Calu3 (cell line): ENCODE measurements around the gene PTPN1. TPM values are rescaled to one million over a fixed set of nuclear protein-coding genes. Genes with fewer than 3 reads are reported as not detected.

Source experiments
- BruUV-seq: library from RNA; stranded (reverse); fragments of 400-500 nt; replicated peaks from 2 replicates; lab custom pipeline; 2021; lab: Mats Ljungman, UMichigan
- CTCF ChIA-PET: fragments of 300-600 bp; sonication (Branson Sonifier 250); formaldehyde crosslinking; loops from one replicate; lab custom pipeline; 2022; ENCODE audit warnings: antibody characterized with exemption; lab: Charles Lee
- DNase-seq: peaks from one replicate; pipeline ENCODE4 v3.0.0; 2022
- H3K27ac Mint-ChIP-seq: one replicate; pipeline ENCODE4 v1.8.0; 2022; ENCODE audit warnings: mixed read lengths; ENCODE audit not compliant: unreplicated experiment
- H3K27me3 Mint-ChIP-seq: one replicate; pipeline ENCODE4 v1.8.0; 2022; ENCODE audit warnings: mixed read lengths; ENCODE audit not compliant: unreplicated experiment
- H3K36me3 Mint-ChIP-seq: one replicate; pipeline ENCODE4 v1.8.0; 2022; ENCODE audit warnings: mild to moderate bottlenecking, moderate library complexity, mixed read lengths; ENCODE audit not compliant: insufficient read depth, unreplicated experiment
- H3K4me1 Mint-ChIP-seq: one replicate; pipeline ENCODE4 v1.8.0; 2022; ENCODE audit warnings: mild to moderate bottlenecking, low read depth, mixed read lengths; ENCODE audit not compliant: unreplicated experiment
- H3K4me3 Mint-ChIP-seq: one replicate; pipeline ENCODE4 v1.8.0; 2022; ENCODE audit warnings: mild to moderate bottlenecking, low read depth, moderate library complexity, mixed read lengths; ENCODE audit not compliant: unreplicated experiment
- H3K9me3 Mint-ChIP-seq: one replicate; pipeline ENCODE4 v1.8.0; 2022; ENCODE audit warnings: low read depth, mixed read lengths; ENCODE audit not compliant: unreplicated experiment
- CTCF ChIP-seq: fragments of 200-600 bp; IDR thresholded peaks from one replicate; pipeline ENCODE4 v1.8.0; 2022; ENCODE audit warnings: antibody characterized with exemption; ENCODE audit not compliant: unreplicated experiment
- intact Hi-C: fragments of 100-400 bp; cut with micrococcal nuclease; formaldehyde crosslinking; loops from one replicate; pipeline ENCODE4 v1.10.0; 2022; ENCODE audit not compliant: unreplicated experiment
- total RNA-seq: library from RNA; stranded (reverse); gene quantifications from 2 replicates; pipeline ENCODE4 v1.2.3, GENCODE V29; 2022

PTPN1 gene
- total RNA-seq, 1 experiment from 2014 or later: 58.5 TPM

GRCh38 chr20:50577175-50578018, 67.2 kb downstream of the PTPN1 start:
- intact Hi-C loops: loop anchor here (2.0 to 5.0 kb wide), 2 partner anchors 85 to 107 kb away; no protein-coding TSS in a partner anchor
- DNase-seq: no peak
- Mint-ChIP-seq H3K4me3 (no peak overlapping the region), H3K27ac (no peak overlapping the region), H3K27me3 (no peaks in the 10 kb centered on the region), H3K4me1 (peaks cover 16% of the 10 kb centered on the region), H3K9me3 (no peaks in the 10 kb centered on the region), H3K36me3 (peaks cover 51% of the 10 kb centered on the region)
- TF ChIP-seq CTCF: no peak
- BruUV-seq: no TSS peak
- CTCF ChIA-PET: interaction anchor here (1.1 to 1.7 kb wide), 2 partner anchors 32 to 64 kb away, joined by 3 to 6 read pairs; no protein-coding TSS in a partner anchor

GRCh38 chr20:50578061-50578777, 68.0 kb downstream of the PTPN1 start:
- no peak for DNase-seq
- Mint-ChIP-seq H3K9me3 (no peaks in the 10 kb centered on the region), H3K4me3 (no peak overlapping the region), H3K4me1 (peaks cover 8% of the 10 kb centered on the region), H3K36me3 (peaks cover 60% of the 10 kb centered on the region), H3K27me3 (no peaks in the 10 kb centered on the region), H3K27ac (no peak overlapping the region)
- intact Hi-C loops: loop anchor here (5.0 kb wide), 1 partner anchor 86 kb away; no protein-coding TSS in a partner anchor
- CTCF ChIA-PET: interaction anchor here (1.1 kb wide), 1 partner anchor 33 kb away, joined by 3 read pairs; no protein-coding TSS in a partner anchor
- no peak for TF ChIP-seq CTCF
- BruUV-seq: no TSS peak

DNA sequence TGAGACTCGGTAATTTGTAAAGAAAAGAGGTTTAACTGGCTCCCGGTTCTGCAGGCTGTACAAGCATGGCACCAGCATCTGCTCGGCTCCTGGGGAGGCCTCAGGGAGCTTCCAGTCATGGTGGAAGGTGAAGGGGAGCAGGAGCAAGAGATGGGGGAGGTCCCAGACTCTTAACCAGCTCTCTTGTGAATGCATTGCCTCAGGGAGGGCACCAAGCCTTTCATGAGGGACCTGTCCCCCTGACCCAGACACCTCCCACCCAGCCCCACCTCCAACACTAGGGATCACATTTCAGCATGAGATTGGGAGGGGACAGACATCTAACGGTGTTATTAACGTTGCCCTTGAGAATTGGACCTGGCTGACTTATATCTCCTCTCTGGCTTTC, 68.6 kb downstream of the PTPN1 start:
- BruUV-seq: no TSS peak

More for the DNA sequence above, 68.6 kb downstream of the PTPN1 start:
- intact Hi-C loops: loop anchor here (5.0 kb wide), 1 partner anchor 86 kb away; no protein-coding TSS in a partner anchor
- Mint-ChIP-seq H3K36me3 (peaks cover 65% of the 10 kb centered on the region), H3K27me3 (no peaks in the 10 kb centered on the region), H3K4me1 (peaks cover 7% of the 10 kb centered on the region), H3K4me3 (no peak overlapping the region), H3K9me3 (no peaks in the 10 kb centered on the region), H3K27ac (no peak overlapping the region)
- TF ChIP-seq CTCF: no peak
- CTCF ChIA-PET: no interaction called here
- no peak for DNase-seq
